GM21447 (cell line): ENCODE measurements around the gene PRDM7.
"Not testable (repeated sequence)": the region's sequence is repeated elsewhere in the genome, so short reads cannot be mapped to it uniquely, and the experiment has no call there.

ENCODE experiments used
- ATAC-seq: cut with Tn5 transposase; IDR thresholded peaks from one replicate; pipeline ENCODE4 v1.9.1; 2021; ENCODE audit not compliant: unreplicated experiment

PRDM7 gene

GRCh38 chr16:90015586-90016338, 61.4 kb downstream of the PRDM7 start:
- no peak for ATAC-seq

- no peak for ATAC-seq
Measured at GRCh38 chr16:90012991-90013745, 64.0 kb downstream of the PRDM7 start.

GRCh38 chr16:90011908-90012501, 65.1 kb downstream of the PRDM7 start:
- no peak for ATAC-seq

GRCh38 chr16:90011508-90011819, 65.7 kb downstream of the PRDM7 start:
- ATAC-seq: no peak

- no peak for ATAC-seq
Measured at GRCh38 chr16:90010676-90011507, 66.2 kb downstream of the PRDM7 start.

- no peak for ATAC-seq
Measured at GRCh38 chr16:90009172-90009899, 67.8 kb downstream of the PRDM7 start.

- ATAC-seq: peak; percentile 49
Measured at GRCh38 chr16:90008708-90009145, 68.4 kb downstream of the PRDM7 start.

GRCh38 chr16:90007635-90008234, 69.4 kb downstream of the PRDM7 start:
- ATAC-seq: not testable (repeated sequence)

GRCh38 chr16:90007015-90007414, 70.1 kb downstream of the PRDM7 start:
- ATAC-seq: no peak
